ENCODE data around the gene HK1. TPM values are rescaled to one million over a fixed set of nuclear protein-coding genes. Genes with fewer than 3 reads are reported as not detected.
A peak's percentile ranks its signal among the peaks of the same experiment; 100 is the strongest.

HK1 gene
- total RNA-seq, 4 donors from 2014 or later = 38.0 to 93.2 (median 50.6) TPM

DNA sequence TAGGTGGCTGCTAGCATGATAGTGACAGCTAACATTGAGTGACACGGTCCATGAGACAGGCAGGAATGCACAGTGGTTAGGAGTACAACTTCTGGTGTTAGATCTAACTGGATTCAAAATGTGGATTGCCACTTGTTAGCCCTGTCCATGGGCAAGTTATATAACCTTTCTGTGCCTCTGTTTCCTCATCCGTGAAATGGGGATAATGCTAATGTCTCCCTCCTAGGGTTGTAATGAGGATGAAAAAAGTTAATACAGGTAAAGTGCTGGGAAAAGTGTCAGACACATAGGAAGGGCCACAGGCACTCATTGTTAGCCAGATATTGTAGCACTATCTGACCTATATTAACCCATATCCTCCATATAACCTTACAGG is 96.6 kb downstream of the HK1 start:
- TF ChIP-seq, protein P1, sequence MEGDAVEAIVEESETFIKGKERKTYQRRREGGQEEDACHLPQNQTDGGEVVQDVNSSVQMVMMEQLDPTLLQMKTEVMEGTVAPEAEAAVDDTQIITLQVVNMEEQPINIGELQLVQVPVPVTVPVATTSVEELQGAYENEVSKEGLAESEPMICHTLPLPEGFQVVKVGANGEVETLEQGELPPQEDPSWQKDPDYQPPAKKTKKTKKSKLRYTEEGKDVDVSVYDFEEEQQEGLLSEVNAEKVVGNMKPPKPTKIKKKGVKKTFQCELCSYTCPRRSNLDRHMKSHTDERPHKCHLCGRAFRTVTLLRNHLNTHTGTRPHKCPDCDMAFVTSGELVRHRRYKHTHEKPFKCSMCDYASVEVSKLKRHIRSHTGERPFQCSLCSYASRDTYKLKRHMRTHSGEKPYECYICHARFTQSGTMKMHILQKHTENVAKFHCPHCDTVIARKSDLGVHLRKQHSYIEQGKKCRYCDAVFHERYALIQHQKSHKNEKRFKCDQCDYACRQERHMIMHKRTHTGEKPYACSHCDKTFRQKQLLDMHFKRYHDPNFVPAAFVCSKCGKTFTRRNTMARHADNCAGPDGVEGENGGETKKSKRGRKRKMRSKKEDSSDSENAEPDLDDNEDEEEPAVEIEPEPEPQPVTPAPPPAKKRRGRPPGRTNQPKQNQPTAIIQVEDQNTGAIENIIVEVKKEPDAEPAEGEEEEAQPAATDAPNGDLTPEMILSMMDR (IDR thresholded peaks at IDR 0.05) = no peak
- ATAC-seq (ENCODE audit: low FRiP score) = no peak
- DNase-seq (ENCODE audit: low spot score) = no peak

DNA sequence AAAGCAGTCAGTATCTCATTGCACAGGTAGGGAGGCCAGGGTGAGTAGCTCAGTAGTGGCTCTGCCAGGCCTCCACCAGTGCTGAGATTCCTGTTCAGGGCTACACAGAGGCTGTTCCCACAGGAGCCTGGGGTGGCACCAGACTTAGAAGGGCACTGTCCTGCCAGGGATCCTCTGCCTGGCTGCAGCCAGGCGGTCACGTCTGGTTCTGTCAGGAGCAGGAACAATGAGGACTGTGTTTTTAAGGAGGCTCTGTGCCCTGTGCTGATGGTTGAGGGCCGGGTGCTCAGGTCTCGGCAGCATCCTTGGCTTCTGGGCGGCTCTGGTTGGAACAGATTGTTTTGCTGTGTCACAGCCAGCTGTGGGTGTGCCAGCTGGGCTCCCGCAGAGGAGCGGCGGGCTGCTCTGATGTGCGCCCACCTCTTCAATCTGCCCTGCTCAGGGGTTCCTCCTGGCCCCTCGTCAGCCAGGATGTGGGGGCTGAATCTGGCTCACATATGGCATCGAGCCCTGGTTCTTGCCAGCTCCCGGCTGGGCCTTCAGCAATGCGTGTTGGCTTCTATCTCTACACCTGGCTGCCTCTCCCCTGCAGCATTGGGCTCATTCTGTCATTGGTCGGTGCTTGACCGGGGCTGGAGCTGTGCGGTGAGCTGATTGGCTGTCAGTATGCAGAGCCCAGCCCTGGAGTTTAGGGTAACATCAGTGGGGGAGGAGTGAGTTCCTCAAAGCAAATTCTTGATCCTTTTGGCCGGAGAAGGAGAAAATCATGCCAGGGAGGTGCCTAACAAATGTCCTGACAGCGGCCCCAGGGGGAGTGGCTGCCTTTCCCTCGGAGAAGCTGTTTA is 97.2 kb downstream of the HK1 start:
- peak; percentile 91 for ATAC-seq (ENCODE audit: low FRiP score)

DNA sequence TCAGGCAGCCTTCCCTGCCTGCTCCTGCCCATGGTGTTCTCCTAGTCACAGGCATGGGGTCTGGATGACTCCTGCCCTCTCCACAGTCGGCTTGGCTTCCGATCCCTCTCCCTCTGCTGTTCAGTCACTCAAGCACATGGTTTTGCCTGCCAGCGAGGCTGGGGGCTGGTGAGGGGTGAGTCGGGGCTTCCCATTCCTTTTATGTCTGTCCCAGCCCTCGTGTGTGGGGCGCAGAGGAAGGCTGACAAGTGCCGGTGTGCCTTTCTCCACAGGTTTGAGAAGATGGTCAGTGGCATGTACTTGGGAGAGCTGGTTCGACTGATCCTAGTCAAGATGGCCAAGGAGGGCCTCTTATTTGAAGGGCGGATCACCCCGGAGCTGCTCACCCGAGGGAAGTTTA is 98.4 kb downstream of the HK1 start:
- ATAC-seq (ENCODE audit: low FRiP score) = no peak
- TF ChIP-seq, protein P1 (IDR thresholded peaks at IDR 0.05) = no peak
- no peak for DNase-seq (ENCODE audit: low spot score)

More for the DNA sequence above, 97.2 kb downstream of the HK1 start:
- TF ChIP-seq, protein P1 (IDR thresholded peaks at IDR 0.05) = no peak
- DNase-seq (ENCODE audit: low spot score) = no peak

DNA sequence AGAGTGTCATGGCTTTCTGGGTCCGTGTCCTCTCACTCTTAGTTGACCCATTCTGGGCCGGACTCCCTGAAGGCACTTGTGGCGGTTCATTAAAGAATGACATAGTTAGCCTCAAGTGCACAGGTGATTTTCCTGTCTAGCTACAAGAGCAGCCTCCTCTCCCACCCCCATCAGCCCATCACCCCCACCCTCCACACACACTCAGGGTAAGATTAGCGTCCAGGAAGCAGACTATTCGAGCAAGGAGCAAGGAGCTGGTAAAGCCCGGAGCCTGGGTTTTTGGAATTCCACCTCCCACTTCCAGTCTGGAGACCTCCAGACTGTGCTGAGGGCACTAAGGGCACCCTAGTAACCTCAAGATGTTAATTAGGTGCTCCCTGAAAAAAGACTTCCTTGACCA is 98.9 kb downstream of the HK1 start:
- TF ChIP-seq, protein P1 (IDR thresholded peaks at IDR 0.05) = no peak
- DNase-seq (ENCODE audit: low spot score) (no peak), ATAC-seq (ENCODE audit: low FRiP score) (no peak)

DNA sequence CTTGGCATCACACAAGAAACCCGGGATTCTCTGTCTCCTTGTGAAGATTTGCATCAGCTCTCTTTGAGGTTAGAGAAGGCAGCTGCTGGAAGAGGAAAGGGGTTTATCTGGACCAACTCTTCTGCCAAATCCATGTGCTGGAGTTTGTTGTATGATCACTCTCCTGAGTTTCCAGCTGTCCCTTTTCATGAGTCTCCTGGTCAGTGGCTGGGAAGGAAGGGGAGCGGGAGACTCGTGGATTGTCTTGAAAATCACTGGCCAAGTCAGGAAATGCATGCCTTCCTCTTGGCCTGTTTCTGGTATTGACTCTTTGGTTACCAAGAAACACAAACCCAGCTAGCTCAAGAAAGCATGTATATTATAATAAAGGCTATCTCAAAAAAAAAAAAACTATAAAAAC is 99.6 kb downstream of the HK1 start:
- TF ChIP-seq, protein P1 (IDR thresholded peaks at IDR 0.05) = no peak
- no peak for DNase-seq (ENCODE audit: low spot score)
- ATAC-seq (ENCODE audit: low FRiP score) = no peak

DNA sequence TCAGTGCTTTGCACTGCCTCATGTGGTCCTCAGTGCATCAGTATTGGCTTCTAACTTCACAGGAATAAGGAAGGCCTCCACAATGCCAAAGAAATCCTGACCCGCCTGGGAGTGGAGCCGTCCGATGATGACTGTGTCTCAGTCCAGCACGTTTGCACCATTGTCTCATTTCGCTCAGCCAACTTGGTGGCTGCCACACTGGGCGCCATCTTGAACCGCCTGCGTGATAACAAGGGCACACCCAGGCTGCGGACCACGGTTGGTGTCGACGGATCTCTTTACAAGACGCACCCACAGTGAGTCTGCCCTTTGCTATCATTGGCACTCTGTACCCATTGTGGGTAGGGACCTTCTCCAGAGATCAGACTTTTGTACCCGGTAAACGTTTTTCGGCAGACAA is 101.5 kb downstream of the HK1 start:
- no peak for ATAC-seq (ENCODE audit: low FRiP score)
- no peak for DNase-seq (ENCODE audit: low spot score)
- TF ChIP-seq, protein P1 (IDR thresholded peaks at IDR 0.05) = no peak
